ENCODE results near the gene PTGES.

Gene PTGES

GRCh38 chr9:129756191-129756590 lies 3.3 kb upstream of the PTGES start:
- Histone ChIP-seq H3K4me1 (ENCODE audit: control insufficient read depth in 1 of 2, insufficient read depth in 2 of 2, low read length in 2 of 2) (peaks cover 10 to 28% of the 10 kb centered on the region in 2 experiments), H3K36me3 (ENCODE audit: control insufficient read depth in 1 of 2, insufficient read depth in 2 of 2, low read length in 2 of 2) (no peaks in the 10 kb centered on the region), H3K79me2 (ENCODE audit: control insufficient read depth, insufficient read depth, low read length, poor library complexity) (no peaks in the 10 kb centered on the region), H3K27me3 (ENCODE audit: insufficient read depth, low read length) (no peaks in the 10 kb centered on the region), H3K18ac (ENCODE audit: low read length) (no peak overlapping the region), H3K4me2 (ENCODE audit: low read length) (no peak overlapping the region), H2AK5ac (ENCODE audit: low read length) (no peak overlapping the region), H2AFZ (ENCODE audit: insufficient read depth, low read length, poor library complexity) (no peak overlapping the region), H3K14ac (ENCODE audit: low read length) (no peak overlapping the region), H3K9me3 (ENCODE audit: insufficient read depth, low read depth, low read length) (no peaks in the 10 kb centered on the region), H3K9ac (ENCODE audit: low read length) (no peak overlapping the region), H3K27ac (ENCODE audit: low read depth, low read length) (no peak overlapping the region), H2BK120ac (ENCODE audit: insufficient read depth, low read length, poor library complexity) (no peak overlapping the region), H4K91ac (ENCODE audit: low read depth, low read length) (no peak overlapping the region), H2BK12ac (ENCODE audit: low read length) (no peak overlapping the region), H3K4me3 (ENCODE audit: low read depth, low read length) (no peak overlapping the region), H3K79me1 (ENCODE audit: low read length) (peaks cover 6% of the 10 kb centered on the region), H3K23ac (ENCODE audit: low read length) (no peak overlapping the region), H4K12ac (ENCODE audit: low read depth, low read length) (no peak overlapping the region), H2BK5ac (ENCODE audit: low read depth, low read length, poor library complexity) (no peak overlapping the region), H4K8ac (ENCODE audit: low read depth, low read length) (no peak overlapping the region), H3K4ac (ENCODE audit: low read depth, low read length) (no peak overlapping the region)
- WGBS (ENCODE audit: extremely low coverage, insufficient coverage, insufficient read length) = no CpG with 5 or more reads among the region's 6 CpGs
- DNase-seq = no peak

GRCh38 chr9:129755151-129755550 lies 2.3 kb upstream of the PTGES start:
- Histone ChIP-seq H3K18ac (ENCODE audit: low read length) (no peak overlapping the region), H4K12ac (ENCODE audit: low read depth, low read length) (no peak overlapping the region), H3K79me1 (ENCODE audit: low read length) (peaks cover 14% of the 10 kb centered on the region), H2BK5ac (ENCODE audit: low read depth, low read length, poor library complexity) (no peak overlapping the region), H3K9me3 (ENCODE audit: insufficient read depth, low read depth, low read length) (no peaks in the 10 kb centered on the region), H3K4me2 (ENCODE audit: low read length) (no peak overlapping the region), H3K4ac (ENCODE audit: low read depth, low read length) (no peak overlapping the region), H3K23ac (ENCODE audit: low read length) (no peak overlapping the region), H2BK120ac (ENCODE audit: insufficient read depth, low read length, poor library complexity) (no peak overlapping the region), H3K9ac (ENCODE audit: low read length) (no peak overlapping the region), H4K91ac (ENCODE audit: low read depth, low read length) (no peak overlapping the region), H3K27ac (ENCODE audit: low read depth, low read length) (no peak overlapping the region), H2AK5ac (ENCODE audit: low read length) (no peak overlapping the region), H3K36me3 (ENCODE audit: control insufficient read depth in 1 of 2, insufficient read depth in 2 of 2, low read length in 2 of 2) (no peaks in the 10 kb centered on the region), H4K8ac (ENCODE audit: low read depth, low read length) (no peak overlapping the region), H3K79me2 (ENCODE audit: control insufficient read depth, insufficient read depth, low read length, poor library complexity) (peaks cover 2% of the 10 kb centered on the region), H2AFZ (ENCODE audit: insufficient read depth, low read length, poor library complexity) (no peak overlapping the region), H3K14ac (ENCODE audit: low read length) (no peak overlapping the region), H3K4me3 (ENCODE audit: low read depth, low read length) (no peak overlapping the region), H2BK12ac (ENCODE audit: low read length) (no peak overlapping the region), H3K4me1 (ENCODE audit: control insufficient read depth in 1 of 2, insufficient read depth in 2 of 2, low read length in 2 of 2) (peaks cover 17 to 36% of the 10 kb centered on the region in 2 experiments), H3K27me3 (ENCODE audit: insufficient read depth, low read length) (no peaks in the 10 kb centered on the region)
- DNase-seq = peak; percentile 57 to 70
- no CpG with 5 or more reads among the region's 5 CpGs for WGBS (ENCODE audit: extremely low coverage, insufficient coverage, insufficient read length)

DNA sequence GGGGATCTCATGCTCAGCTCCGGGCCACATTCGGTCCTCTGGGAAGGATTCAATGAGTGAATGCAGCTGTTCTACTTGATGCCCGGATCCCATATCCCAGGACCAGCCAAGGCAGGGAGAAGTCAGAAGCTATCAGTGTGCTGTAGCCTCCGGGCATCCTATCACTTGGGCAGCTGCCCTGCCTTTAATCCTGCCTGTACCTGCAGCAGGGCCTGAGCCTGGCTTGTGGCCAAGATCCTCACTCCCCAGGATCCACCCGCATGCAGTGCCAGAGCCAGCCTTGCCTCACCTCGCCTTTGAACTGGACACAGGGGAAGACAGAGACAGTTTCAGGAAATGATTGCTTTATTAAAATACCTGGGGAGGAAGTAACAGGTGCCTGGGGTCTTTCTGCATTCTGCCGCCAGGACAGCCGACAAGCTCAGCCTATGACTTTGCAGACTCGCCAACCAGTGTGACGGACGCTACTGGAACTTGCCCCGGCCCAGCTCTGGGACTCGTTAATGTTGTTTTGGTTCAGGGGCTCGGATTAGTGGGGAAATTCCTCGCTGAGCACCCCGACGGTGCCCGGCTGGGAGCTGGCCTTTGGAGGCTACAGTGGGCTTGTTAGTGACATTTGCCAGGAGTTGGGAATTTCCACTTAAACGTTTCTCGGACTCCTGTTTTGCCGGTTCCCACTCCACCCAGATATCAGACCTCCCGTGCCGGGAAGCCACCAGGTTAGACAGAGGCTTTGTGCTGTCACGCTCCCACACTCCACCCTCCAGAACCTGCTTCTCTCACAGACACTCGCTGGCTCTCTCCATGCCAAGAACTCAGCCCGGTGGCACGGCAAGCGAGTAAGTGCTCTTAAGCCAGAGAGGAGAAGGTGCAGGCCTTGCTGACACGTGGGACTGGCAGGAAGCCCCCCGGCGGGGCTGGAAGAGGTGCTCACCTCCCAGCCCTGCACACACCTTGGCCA lies 721 bp downstream of the PTGES start:
- H2BK120ac ChIP-seq (ENCODE audit: insufficient read depth, low read length, poor library complexity) = peak overlapping the region; percentile 40
- peaks cover 2% of the 10 kb centered on the region for H3K79me2 ChIP-seq (ENCODE audit: control insufficient read depth, insufficient read depth, low read length, poor library complexity)
- peak overlapping the region; percentile 14 for H2BK5ac ChIP-seq (ENCODE audit: low read depth, low read length, poor library complexity)
- H3K36me3 ChIP-seq (ENCODE audit: control insufficient read depth in 1 of 2, insufficient read depth in 2 of 2, low read length in 2 of 2) = no peaks in the 10 kb centered on the region
- H2BK12ac ChIP-seq (ENCODE audit: low read length) = peak overlapping the region; percentile 58
- H3K4me1 ChIP-seq (ENCODE audit: control insufficient read depth in 1 of 2, insufficient read depth in 2 of 2, low read length in 2 of 2) = peaks cover 21 to 45% of the 10 kb centered on the region in 2 experiments
- no peak overlapping the region for H3K4me3 ChIP-seq (ENCODE audit: low read depth, low read length)
- H3K18ac ChIP-seq (ENCODE audit: low read length) = peak overlapping the region; percentile 27
- H4K8ac ChIP-seq (ENCODE audit: low read depth, low read length) = peak overlapping the region; percentile 14
- DNase-seq = peak; percentile 100
- peak overlapping the region; percentile 30 for H2AK5ac ChIP-seq (ENCODE audit: low read length)
- H3K23ac ChIP-seq (ENCODE audit: low read length) = no peak overlapping the region
- H3K27me3 ChIP-seq (ENCODE audit: insufficient read depth, low read length) = no peaks in the 10 kb centered on the region
- no peak overlapping the region for H2AFZ ChIP-seq (ENCODE audit: insufficient read depth, low read length, poor library complexity)
- no peaks in the 10 kb centered on the region for H3K9me3 ChIP-seq (ENCODE audit: insufficient read depth, low read depth, low read length)
- H3K79me1 ChIP-seq (ENCODE audit: low read length) = peaks cover 28% of the 10 kb centered on the region
- H4K91ac ChIP-seq (ENCODE audit: low read depth, low read length) = peak overlapping the region; percentile 51
- WGBS (ENCODE audit: extremely low coverage, insufficient coverage, insufficient read length) = no CpG with 5 or more reads among the region's 31 CpGs
- H3K9ac ChIP-seq (ENCODE audit: low read length) = no peak overlapping the region
- no peak overlapping the region for H3K27ac ChIP-seq (ENCODE audit: low read depth, low read length)
- H3K4ac ChIP-seq (ENCODE audit: low read depth, low read length) = no peak overlapping the region
- peak overlapping the region; percentile 4 for H4K12ac ChIP-seq (ENCODE audit: low read depth, low read length)
- H3K4me2 ChIP-seq (ENCODE audit: low read length) = peak overlapping the region; percentile 32
- peak overlapping the region; percentile 66 for H3K14ac ChIP-seq (ENCODE audit: low read length)

DNA sequence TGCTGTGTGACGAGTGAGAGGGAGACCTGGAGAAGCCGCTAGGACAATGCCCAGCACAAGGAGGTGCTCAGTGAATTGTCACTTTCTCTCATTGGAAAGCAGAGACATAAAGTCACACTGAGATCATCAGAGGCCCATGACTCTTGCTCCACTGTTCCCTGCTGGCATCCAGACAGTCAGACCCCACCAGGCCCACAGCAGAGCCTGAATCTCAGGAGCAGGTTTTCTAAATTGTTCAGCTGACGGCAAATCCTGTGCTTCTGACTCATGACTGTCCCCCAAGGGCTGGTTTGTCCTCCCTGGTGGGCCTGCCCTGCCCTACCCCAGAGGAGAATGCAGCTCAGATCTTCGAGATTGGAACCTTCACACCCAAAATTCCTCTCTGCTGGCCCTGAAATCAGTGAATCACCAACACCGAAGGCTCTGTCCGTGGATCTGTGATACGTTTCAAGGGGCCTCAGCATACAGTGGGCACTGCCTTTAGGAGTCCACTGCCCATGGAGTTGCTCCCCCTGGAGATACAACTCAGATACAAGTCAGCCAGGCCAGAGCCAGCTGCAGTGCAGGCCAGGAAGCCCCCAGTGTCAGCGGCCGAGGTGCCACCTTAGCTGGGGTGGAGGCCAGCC lies 2.7 kb downstream of the PTGES start:
- Histone ChIP-seq H3K9ac (ENCODE audit: low read length) (no peak overlapping the region), H3K79me2 (ENCODE audit: control insufficient read depth, insufficient read depth, low read length, poor library complexity) (peaks cover 2% of the 10 kb centered on the region), H2AK5ac (ENCODE audit: low read length) (peak overlapping the region; percentile 89), H3K14ac (ENCODE audit: low read length) (peak overlapping the region; percentile 76), H2BK5ac (ENCODE audit: low read depth, low read length, poor library complexity) (peak overlapping the region; percentile 81), H2AFZ (ENCODE audit: insufficient read depth, low read length, poor library complexity) (no peak overlapping the region), H3K4ac (ENCODE audit: low read depth, low read length) (peak overlapping the region; percentile 3), H3K79me1 (ENCODE audit: low read length) (peaks cover 28% of the 10 kb centered on the region), H3K9me3 (ENCODE audit: insufficient read depth, low read depth, low read length) (no peaks in the 10 kb centered on the region), H3K4me1 (ENCODE audit: control insufficient read depth in 1 of 2, insufficient read depth in 2 of 2, low read length in 2 of 2) (peaks cover 19 to 40% of the 10 kb centered on the region in 2 experiments), H3K4me2 (ENCODE audit: low read length) (peak overlapping the region; percentile 33), H3K4me3 (ENCODE audit: low read depth, low read length) (no peak overlapping the region), H3K36me3 (ENCODE audit: control insufficient read depth in 1 of 2, insufficient read depth in 2 of 2, low read length in 2 of 2) (peaks cover 0 to under 1% of the 10 kb centered on the region in 2 experiments), H2BK120ac (ENCODE audit: insufficient read depth, low read length, poor library complexity) (peak overlapping the region; percentile 86), H4K8ac (ENCODE audit: low read depth, low read length) (peak overlapping the region; percentile 62), H4K91ac (ENCODE audit: low read depth, low read length) (peak overlapping the region; percentile 90), H3K18ac (ENCODE audit: low read length) (peak overlapping the region; percentile 84), H3K23ac (ENCODE audit: low read length) (no peak overlapping the region), H3K27ac (ENCODE audit: low read depth, low read length) (peak overlapping the region; percentile 83), H4K12ac (ENCODE audit: low read depth, low read length) (no peak overlapping the region), H2BK12ac (ENCODE audit: low read length) (peak overlapping the region; percentile 96), H3K27me3 (ENCODE audit: insufficient read depth, low read length) (no peaks in the 10 kb centered on the region)
- peak; percentile 99 for DNase-seq
- WGBS (ENCODE audit: extremely low coverage, insufficient coverage, insufficient read length) = no CpG with 5 or more reads among the region's 9 CpGs

Data from trophoblast cell (in vitro differentiated cells and primary cell).